T-helper 1 cell treated with Interleukin-12 subunit alpha and Interleukin-12 subunit beta and Interleukin-4 antibody, amounts not matched to agents 30 μg/mL and 1 μg/mL, for 36 hours (primary cell): Measurements from ENCODE around the gene SVIL.

ENCODE experiments used
- H3K27ac Mint-ChIP-seq: one replicate; pipeline ENCODE4 v1.8.0; 2021; ENCODE audit warnings: mild to moderate bottlenecking, mixed read lengths
- H3K27me3 Mint-ChIP-seq: one replicate; pipeline ENCODE4 v1.8.0; 2021; ENCODE audit warnings: low read depth, mixed read lengths
- H3K36me3 Mint-ChIP-seq: one replicate; pipeline ENCODE4 v1.8.0; 2021; ENCODE audit warnings: low read depth, mixed read lengths
- H3K4me1 Mint-ChIP-seq: one replicate; pipeline ENCODE4 v1.8.0; 2021; ENCODE audit warnings: low read depth, mixed read lengths
- H3K4me3 Mint-ChIP-seq: one replicate; pipeline ENCODE4 v1.8.0; 2021; ENCODE audit warnings: mild to moderate bottlenecking, moderate library complexity, mixed read lengths
- H3K9me3 Mint-ChIP-seq: one replicate; pipeline ENCODE4 v1.8.0; 2021; ENCODE audit warnings: mixed read lengths

The SVIL gene

DNA sequence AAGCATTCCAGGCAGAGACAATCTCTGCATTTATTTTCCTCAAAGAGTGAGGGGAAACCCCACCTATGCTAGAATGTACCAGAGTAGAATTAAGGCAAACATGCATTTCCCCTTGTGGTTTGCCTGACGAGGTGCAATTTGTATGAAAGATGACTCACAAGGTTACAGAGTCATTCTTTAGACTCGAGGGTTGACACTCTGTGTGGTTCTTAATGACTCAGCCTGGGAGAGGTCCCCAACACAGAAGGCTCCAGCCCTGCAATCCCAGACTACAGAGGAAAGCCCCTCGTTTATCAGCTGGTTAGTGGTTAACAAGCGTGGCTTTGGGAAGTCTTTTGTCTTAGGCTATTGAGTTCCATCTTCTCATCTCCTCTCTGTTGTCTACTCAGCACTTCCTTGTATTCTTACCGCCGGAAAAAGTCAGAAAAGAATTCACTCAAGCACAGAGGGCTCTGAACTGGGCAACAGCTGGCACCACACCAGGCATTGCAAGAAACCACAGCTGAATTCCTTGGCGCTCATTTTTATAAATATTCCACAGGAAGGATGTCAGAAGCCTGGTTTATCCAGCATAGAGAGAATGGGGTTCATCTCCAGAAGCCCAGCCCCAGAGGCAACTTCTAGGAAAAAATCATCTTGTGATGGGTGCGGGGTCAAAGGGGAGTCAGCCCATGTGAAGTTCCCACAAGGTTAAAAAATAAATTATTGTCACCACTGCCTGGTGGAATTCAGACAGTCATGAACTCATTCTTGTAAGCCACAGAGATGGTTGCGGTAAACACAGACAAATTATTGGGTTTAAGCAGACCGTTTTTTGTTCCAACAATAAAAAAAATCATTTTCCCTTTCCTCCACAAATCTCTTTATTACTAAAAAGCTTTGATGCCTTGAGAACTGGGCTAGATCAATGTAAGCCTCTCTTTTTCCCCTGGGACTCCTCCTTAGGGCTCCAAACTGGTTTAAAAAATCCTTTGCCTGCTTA, 24.5 kb upstream of the SVIL start:
- peaks cover 20% of the 10 kb centered on the region for H3K9me3 Mint-ChIP-seq
- H3K4me1 Mint-ChIP-seq: peaks cover 16% of the 10 kb centered on the region
- peaks cover 52% of the 10 kb centered on the region for H3K27me3 Mint-ChIP-seq
- peak overlapping the region; percentile 68 for H3K4me3 Mint-ChIP-seq
- peak overlapping the region; percentile 42 for H3K27ac Mint-ChIP-seq
- peaks cover 13% of the 10 kb centered on the region for H3K36me3 Mint-ChIP-seq

DNA sequence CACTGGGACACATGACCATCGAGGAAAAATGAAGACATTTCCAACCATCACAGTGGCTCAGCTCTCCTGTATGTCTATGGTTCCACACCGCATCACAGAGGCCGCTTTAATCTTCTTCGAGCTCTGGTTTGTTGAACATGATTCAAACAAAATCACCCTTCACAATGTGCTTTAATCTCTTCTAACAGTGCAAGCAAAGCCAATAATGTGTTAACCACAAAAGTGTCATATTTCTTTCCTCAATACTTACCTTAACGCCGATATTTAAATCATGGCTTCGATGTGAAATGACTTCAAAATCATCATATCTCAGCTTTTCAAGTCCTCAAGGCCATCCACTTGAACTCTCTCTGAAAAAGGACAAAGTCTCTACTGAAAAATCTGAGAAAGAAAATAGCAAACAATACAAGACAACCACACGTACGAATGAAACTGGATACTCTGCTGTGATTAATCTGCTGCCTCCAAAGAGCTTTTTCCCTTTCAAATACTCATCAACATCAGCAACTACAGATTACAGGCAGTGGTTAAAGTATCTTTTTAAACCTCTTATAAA, 23.0 kb upstream of the SVIL start:
- Mint-ChIP-seq H3K27me3 (peaks cover 50% of the 10 kb centered on the region), H3K4me3 (no peak overlapping the region), H3K27ac (no peak overlapping the region), H3K4me1 (peaks cover 16% of the 10 kb centered on the region), H3K9me3 (peaks cover 20% of the 10 kb centered on the region), H3K36me3 (peaks cover 13% of the 10 kb centered on the region)

GRCh38 chr10:29656451-29656992, 21.8 kb upstream of the SVIL start:
- Mint-ChIP-seq H3K36me3 (peaks cover 13% of the 10 kb centered on the region), H3K27ac (no peak overlapping the region), H3K27me3 (peaks cover 46% of the 10 kb centered on the region), H3K4me1 (peaks cover 16% of the 10 kb centered on the region), H3K4me3 (no peak overlapping the region), H3K9me3 (peaks cover 20% of the 10 kb centered on the region)

DNA sequence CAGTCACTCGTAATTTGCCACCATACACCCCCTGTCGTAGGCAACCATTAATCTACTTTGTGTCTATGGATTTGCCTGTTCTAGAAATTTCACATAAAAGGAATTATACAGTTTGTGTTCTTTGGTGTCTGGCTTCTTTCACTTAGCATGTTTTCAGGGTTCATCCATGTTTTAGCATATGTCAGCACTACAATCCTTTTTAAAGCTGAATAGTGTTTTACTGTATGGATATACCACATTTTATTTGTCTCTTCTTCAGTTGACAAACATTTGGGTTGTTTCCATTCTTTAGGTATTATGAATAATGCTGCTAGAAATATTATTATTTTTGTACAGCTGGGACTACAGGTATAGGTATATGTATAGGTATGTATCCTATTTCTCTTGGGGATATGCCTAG, 17.4 kb upstream of the SVIL start:
- peaks cover 28% of the 10 kb centered on the region for H3K27me3 Mint-ChIP-seq
- H3K36me3 Mint-ChIP-seq: peaks cover 8% of the 10 kb centered on the region
- H3K4me1 Mint-ChIP-seq: peaks cover 7% of the 10 kb centered on the region
- no peak overlapping the region for H3K27ac Mint-ChIP-seq
- H3K9me3 Mint-ChIP-seq: peaks cover 10% of the 10 kb centered on the region
- H3K4me3 Mint-ChIP-seq: no peak overlapping the region

- Mint-ChIP-seq H3K27me3 (peaks cover 26% of the 10 kb centered on the region), H3K9me3 (peaks cover 7% of the 10 kb centered on the region), H3K27ac (no peak overlapping the region), H3K36me3 (peaks cover 6% of the 10 kb centered on the region), H3K4me3 (no peak overlapping the region), H3K4me1 (peaks cover 7% of the 10 kb centered on the region)
Measured at GRCh38 chr10:29651767-29652166, 17.0 kb upstream of the SVIL start.

DNA sequence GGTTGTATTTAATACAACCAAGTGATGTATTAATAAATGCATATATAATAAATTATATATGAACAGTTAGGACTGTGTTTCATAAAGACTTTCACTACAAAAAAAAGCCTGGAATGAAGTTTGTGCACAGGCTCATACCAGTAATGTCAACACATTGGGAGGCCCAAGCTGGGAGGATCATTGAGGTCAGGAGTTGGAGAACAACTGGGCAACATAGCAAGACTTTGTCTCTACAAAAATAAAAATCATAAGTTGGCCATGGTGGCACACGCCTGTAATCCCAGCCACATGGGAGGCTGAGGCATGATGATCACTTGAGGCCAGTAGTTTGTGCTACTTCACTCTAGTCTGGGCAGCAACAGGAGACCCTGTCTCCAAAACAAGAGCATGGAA, 15.8 kb upstream of the SVIL start:
- Mint-ChIP-seq H3K4me1 (peaks cover 12% of the 10 kb centered on the region), H3K36me3 (peaks cover under 1% of the 10 kb centered on the region), H3K9me3 (no peaks in the 10 kb centered on the region), H3K27me3 (peaks cover 31% of the 10 kb centered on the region), H3K27ac (no peak overlapping the region), H3K4me3 (no peak overlapping the region)

DNA sequence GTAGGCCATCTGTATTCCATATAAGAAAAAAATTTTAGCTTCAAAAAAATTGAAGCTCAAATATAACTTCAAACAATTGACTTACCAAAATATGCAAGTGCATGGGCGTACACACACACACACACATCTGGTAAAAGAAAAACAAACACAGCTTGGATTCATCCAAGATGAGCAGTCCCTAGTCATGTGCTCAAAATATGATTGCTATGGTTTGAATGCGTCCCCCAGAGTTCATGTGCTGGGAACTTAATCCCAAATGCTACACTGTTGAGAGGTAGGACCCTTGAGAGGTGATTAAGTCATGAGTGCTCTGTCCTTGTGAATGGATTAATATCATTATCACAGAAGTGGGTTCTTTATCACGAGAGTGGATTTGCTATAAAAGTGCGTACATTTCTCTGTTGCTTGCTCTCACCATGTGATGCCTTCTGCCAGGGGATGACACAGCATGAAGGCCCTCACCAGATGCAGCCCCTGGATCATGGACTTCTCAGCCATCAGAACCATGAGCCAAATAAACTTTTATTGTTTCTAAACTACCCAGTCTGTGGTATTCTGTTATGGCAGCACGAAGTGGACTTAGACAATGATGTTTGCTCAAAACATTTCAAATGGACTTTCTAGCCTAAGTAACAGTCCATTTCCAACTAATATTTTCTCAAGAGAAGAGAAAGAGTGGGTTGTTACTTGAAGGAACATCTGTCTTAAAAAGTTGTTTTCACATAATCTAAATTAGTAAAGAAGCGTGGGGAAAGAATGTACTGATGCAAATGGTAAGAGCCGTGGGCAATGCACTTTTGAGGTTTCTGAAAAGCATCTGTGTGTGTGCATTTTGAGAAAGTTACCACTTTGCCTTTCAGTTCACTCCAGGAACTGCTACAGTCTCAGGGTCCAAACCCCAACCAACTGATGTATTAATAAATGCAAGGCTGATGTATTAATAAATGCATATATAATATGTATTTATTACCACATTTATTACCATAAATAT, 15.1 kb upstream of the SVIL start:
- H3K27ac Mint-ChIP-seq: no peak overlapping the region
- H3K4me3 Mint-ChIP-seq: no peak overlapping the region
- no peaks in the 10 kb centered on the region for H3K9me3 Mint-ChIP-seq

DNA sequence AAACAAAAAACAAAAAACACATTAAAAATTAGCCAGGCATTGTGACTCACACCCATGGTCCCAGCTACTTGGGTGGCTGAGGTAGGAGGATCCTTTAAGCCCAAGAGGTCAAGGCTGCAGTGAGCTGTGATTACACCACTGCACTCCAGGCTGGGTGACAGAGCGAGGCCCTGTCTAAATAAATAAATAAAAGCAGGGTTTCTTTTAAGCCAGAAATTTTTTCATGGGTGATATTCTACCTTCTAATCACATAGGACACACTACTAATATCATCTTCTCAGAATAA, 14.2 kb upstream of the SVIL start:
- Mint-ChIP-seq H3K9me3 (no peaks in the 10 kb centered on the region), H3K27me3 (peaks cover 31% of the 10 kb centered on the region), H3K4me3 (no peak overlapping the region), H3K4me1 (peaks cover 12% of the 10 kb centered on the region), H3K27ac (no peak overlapping the region), H3K36me3 (no peaks in the 10 kb centered on the region)

More for the DNA sequence above, 15.1 kb upstream of the SVIL start:
- Mint-ChIP-seq H3K36me3 (no peaks in the 10 kb centered on the region), H3K4me1 (peaks cover 12% of the 10 kb centered on the region), H3K27me3 (peaks cover 31% of the 10 kb centered on the region)

DNA sequence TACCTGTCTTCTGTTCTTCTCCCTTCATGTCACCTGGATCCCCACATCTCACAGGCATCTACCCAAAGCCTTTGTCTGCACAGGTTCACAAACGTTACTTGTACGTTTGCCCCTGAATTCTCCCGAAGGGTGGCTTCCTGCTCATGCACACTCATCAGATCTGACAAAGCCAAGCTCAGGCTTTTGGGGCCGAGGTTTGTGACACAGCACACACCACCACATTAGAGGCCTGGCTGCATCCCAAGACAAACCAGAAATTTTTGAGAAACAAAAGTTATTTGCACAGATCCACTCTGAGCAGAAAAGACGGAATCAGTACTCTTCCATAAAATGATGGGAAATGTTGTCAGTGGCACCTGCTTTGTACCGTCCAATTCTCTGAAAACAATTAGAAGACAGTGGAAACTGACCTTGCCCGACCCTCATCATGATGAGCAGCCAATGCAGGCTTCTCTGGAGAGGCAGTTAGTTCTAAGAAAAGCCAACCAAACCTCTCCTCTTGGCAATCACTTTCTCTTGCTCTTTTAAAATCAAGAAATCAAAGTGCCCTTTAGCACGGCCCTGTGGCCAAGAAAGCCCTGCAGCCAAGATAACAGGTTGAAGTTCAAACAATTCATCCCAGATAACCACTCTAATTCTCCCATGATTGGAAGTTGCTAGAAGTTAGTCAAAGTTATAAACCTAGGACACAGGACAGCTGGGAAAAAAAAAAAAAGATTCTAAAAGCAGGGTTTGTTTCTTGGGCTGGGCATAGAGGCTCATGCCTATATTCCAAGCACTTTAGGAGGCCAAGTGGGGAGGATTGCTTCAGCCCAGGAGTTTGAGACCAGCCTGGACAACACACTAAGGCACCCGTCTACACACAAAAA, 13.6 kb upstream of the SVIL start:
- H3K36me3 Mint-ChIP-seq: no peaks in the 10 kb centered on the region
- H3K4me1 Mint-ChIP-seq: peaks cover 12% of the 10 kb centered on the region
- no peak overlapping the region for H3K27ac Mint-ChIP-seq
- no peaks in the 10 kb centered on the region for H3K9me3 Mint-ChIP-seq
- peaks cover 31% of the 10 kb centered on the region for H3K27me3 Mint-ChIP-seq
- no peak overlapping the region for H3K4me3 Mint-ChIP-seq

DNA sequence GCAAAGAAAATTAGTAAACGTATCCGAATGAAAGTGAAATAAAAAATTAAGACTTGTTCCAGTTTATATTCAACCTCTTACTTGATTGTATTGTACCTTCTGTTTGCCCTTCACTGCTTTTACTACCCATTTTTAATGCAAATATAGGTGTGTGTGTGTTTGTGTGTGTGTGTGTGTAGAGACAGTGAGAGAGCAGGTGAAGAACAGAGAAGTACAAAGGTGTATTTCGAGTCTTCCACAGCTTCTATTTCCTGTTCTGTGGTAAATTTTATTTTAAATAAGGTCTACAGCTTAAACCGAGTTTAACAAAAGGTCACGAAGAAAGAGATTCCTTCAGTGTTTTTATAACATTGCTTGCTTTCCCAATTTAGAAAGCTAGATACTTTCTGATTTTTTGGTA, 12.7 kb upstream of the SVIL start:
- Mint-ChIP-seq H3K27me3 (peaks cover 24% of the 10 kb centered on the region), H3K4me1 (peaks cover 12% of the 10 kb centered on the region), H3K4me3 (no peak overlapping the region), H3K36me3 (no peaks in the 10 kb centered on the region), H3K9me3 (no peaks in the 10 kb centered on the region), H3K27ac (no peak overlapping the region)

- Mint-ChIP-seq H3K4me3 (no peak overlapping the region), H3K27ac (no peak overlapping the region), H3K36me3 (no peaks in the 10 kb centered on the region), H3K4me1 (peaks cover 12% of the 10 kb centered on the region), H3K9me3 (no peaks in the 10 kb centered on the region), H3K27me3 (peaks cover 22% of the 10 kb centered on the region)
Measured at GRCh38 chr10:29646960-29647461, 12.2 kb upstream of the SVIL start.

DNA sequence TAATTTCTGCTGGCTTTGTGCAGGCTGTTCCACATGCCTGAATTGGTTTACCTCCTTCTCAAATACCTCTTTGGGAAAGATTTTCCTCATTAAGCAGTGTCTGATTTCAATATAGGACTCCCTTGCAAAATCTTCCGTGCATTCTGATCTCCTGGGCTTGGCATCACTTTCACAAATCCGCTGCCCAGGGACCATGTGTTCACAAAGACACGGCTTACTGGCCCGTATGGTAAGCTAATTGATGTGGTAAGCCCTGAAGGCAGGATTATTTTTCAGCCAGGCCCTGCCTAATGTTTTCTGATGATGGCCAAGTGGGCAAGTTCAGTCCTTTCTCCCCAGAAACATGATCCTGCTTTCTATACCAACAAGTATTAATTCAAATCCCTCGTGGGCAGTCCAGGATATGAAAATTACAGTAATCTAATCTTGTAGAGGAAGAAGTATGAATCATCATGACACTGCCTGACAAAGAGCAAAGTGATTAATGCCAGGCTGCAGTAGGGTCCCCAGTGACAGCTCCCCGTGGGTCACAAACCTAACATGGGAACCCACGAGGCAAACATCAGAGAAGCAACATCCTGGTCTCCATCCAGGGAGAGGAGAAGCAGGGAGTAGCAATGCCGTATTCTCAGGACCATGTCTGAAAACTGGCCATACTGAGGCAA, 11.6 kb upstream of the SVIL start:
- Mint-ChIP-seq H3K4me1 (peaks cover 12% of the 10 kb centered on the region), H3K4me3 (no peak overlapping the region), H3K27ac (no peak overlapping the region), H3K27me3 (peaks cover 15% of the 10 kb centered on the region), H3K9me3 (no peaks in the 10 kb centered on the region), H3K36me3 (no peaks in the 10 kb centered on the region)
